ENCODE measurements around the gene ZNF683.
"Not testable (repeated sequence)": the region's sequence is repeated elsewhere in the genome, so short reads cannot be mapped to it uniquely, and the experiment has no call there.

ZNF683 gene

GRCh38 chr1:26384076-26384475, 11.5 kb upstream of the ZNF683 start:
- no peak for DNase-seq

- no peak for DNase-seq
Observed at GRCh38 chr1:26378879-26379251, 6.3 kb upstream of the ZNF683 start.

GRCh38 chr1:26378088-26378878, 5.7 kb upstream of the ZNF683 start:
- no peak for DNase-seq

- DNase-seq = no peak
Observed at GRCh38 chr1:26376050-26376449, 3.5 kb upstream of the ZNF683 start.

GRCh38 chr1:26375081-26375480, 2.5 kb upstream of the ZNF683 start:
- DNase-seq = no peak

- not testable (repeated sequence) for DNase-seq
Observed at GRCh38 chr1:26374361-26374760, 1.8 kb upstream of the ZNF683 start.

- DNase-seq = no peak
Observed at GRCh38 chr1:26373789-26374188, 1.2 kb upstream of the ZNF683 start.

GRCh38 chr1:26373281-26373680, 731 bp upstream of the ZNF683 start:
- DNase-seq = no peak

- no peak for DNase-seq
Observed at GRCh38 chr1:26372039-26372438, 511 bp downstream of the ZNF683 start.

GRCh38 chr1:26370591-26371382, 1.8 kb downstream of the ZNF683 start:
- no peak for DNase-seq

GRCh38 chr1:26368486-26368885, 4.1 kb downstream of the ZNF683 start:
- DNase-seq = no peak

GRCh38 chr1:26368006-26368405, 4.5 kb downstream of the ZNF683 start:
- DNase-seq = no peak

GRCh38 chr1:26367441-26367840, 5.1 kb downstream of the ZNF683 start:
- no peak for DNase-seq

- no peak for DNase-seq
Observed at GRCh38 chr1:26364956-26365355, 7.6 kb downstream of the ZNF683 start.

GRCh38 chr1:26363549-26364448, 8.8 kb downstream of the ZNF683 start:
- DNase-seq = peak; percentile 9 to 29

GRCh38 chr1:26362331-26362730, 10.2 kb downstream of the ZNF683 start:
- DNase-seq = no peak

GRCh38 chr1:26361605-26362122, 10.9 kb downstream of the ZNF683 start:
- DNase-seq = no peak

GRCh38 chr1:26360807-26361604, 11.5 kb downstream of the ZNF683 start:
- DNase-seq = no peak

GRCh38 chr1:26359981-26360806, 12.4 kb downstream of the ZNF683 start:
- DNase-seq = no peak

GRCh38 chr1:26358411-26359384, 13.9 kb downstream of the ZNF683 start:
- no peak for DNase-seq
